GM18508 (cell line): Measurements from ENCODE around the gene PGS1.

Experiments used
- ATAC-seq: cut with Tn5 transposase; IDR thresholded peaks from one replicate; pipeline ENCODE4 v1.9.1; 2021; ENCODE audit warnings: moderate number of reproducible peaks; ENCODE audit not compliant: insufficient read depth, unreplicated experiment

The PGS1 gene

GRCh38 chr17:78362671-78363070, 15.8 kb upstream of the PGS1 start:
- ATAC-seq, result no peak

GRCh38 chr17:78364436-78365281, 13.8 kb upstream of the PGS1 start:
- ATAC-seq, result no peak

- no peak for ATAC-seq
These were observed 12.8 kb upstream of the PGS1 start for GRCh38 chr17:78365561-78366108.

- ATAC-seq, result no peak
These were observed 12.2 kb upstream of the PGS1 start for GRCh38 chr17:78366109-78366848.

- ATAC-seq, result no peak
These were observed 11.3 kb upstream of the PGS1 start for GRCh38 chr17:78367193-78367592.

GRCh38 chr17:78368348-78368747, 10.1 kb upstream of the PGS1 start:
- no peak for ATAC-seq

GRCh38 chr17:78368854-78369495, 9.5 kb upstream of the PGS1 start:
- no peak for ATAC-seq

- no peak for ATAC-seq
These were observed 8.6 kb upstream of the PGS1 start for GRCh38 chr17:78369791-78370381.

GRCh38 chr17:78371056-78371455, 7.4 kb upstream of the PGS1 start:
- no peak for ATAC-seq

- no peak for ATAC-seq
These were observed 5.6 kb upstream of the PGS1 start for GRCh38 chr17:78372841-78373240.

- ATAC-seq, result no peak
These were observed 4.3 kb upstream of the PGS1 start for GRCh38 chr17:78374189-78374588.

GRCh38 chr17:78374631-78375274, 3.7 kb upstream of the PGS1 start:
- ATAC-seq, result no peak

GRCh38 chr17:78375401-78376151, 2.9 kb upstream of the PGS1 start:
- no peak for ATAC-seq

GRCh38 chr17:78376161-78376560, 2.3 kb upstream of the PGS1 start:
- ATAC-seq, result no peak

GRCh38 chr17:78377858-78378224, 608 bp upstream of the PGS1 start:
- no peak for ATAC-seq

GRCh38 chr17:78379131-78379491, 662 bp downstream of the PGS1 start:
- ATAC-seq, result no peak

GRCh38 chr17:78380370-78380769, 1.9 kb downstream of the PGS1 start:
- no peak for ATAC-seq

GRCh38 chr17:78381601-78382232, 3.3 kb downstream of the PGS1 start:
- ATAC-seq, result no peak
